CD14-positive monocyte (primary cell): Measurements from ENCODE around the gene AP2S1. TPM values are rescaled to one million over a fixed set of nuclear protein-coding genes. Genes with fewer than 3 reads are reported as not detected.

ENCODE experiments used
- DNase-seq, 3 donors: peaks; one replicate each; pipeline ENCODE4 v3.0.0-alpha.2; 2011 to 2022
- H2AFZ ChIP-seq: 2 replicates; pipeline ENCODE4 v1.6.0; 2012; ENCODE audit warnings: mild to moderate bottlenecking, low read depth, low read length, inconsistent platforms; ENCODE audit not compliant: insufficient read depth, poor library complexity, severe bottlenecking
- H3K27ac ChIP-seq, 2 donors: 1 replicate in 1 of 2; 2 replicates in 1 of 2; pipeline ENCODE4 v1.5.1; 2012 to 2013; ENCODE audit warnings: low read length in 2 of 2, control low read depth in 1 of 2, inconsistent platforms in 1 of 2, low read depth in 1 of 2, mild to moderate bottlenecking in 1 of 2
- H3K27me3 ChIP-seq, 2 donors: one replicate each; pipeline versions ENCODE4 v1.6.0 to v1.6.1; 2011 to 2013; ENCODE audit warnings: low read length in 2 of 2; ENCODE audit not compliant: control insufficient read depth in 2 of 2, insufficient read depth in 2 of 2
- H3K36me3 ChIP-seq, 2 donors: replicated peaks in 1 of 2; 1 replicate in 1 of 2; 2 replicates in 1 of 2; pipeline versions ENCODE4 v1.5.1 to v1.6.1; 2012 to 2013; ENCODE audit warnings: low read length in 2 of 2, control low read depth in 1 of 2, inconsistent platforms in 1 of 2, mild to moderate bottlenecking in 1 of 2; ENCODE audit not compliant: insufficient read depth in 2 of 2, control insufficient read depth in 1 of 2
- H3K4me1 ChIP-seq, 2 donors: 1 replicate in 1 of 2; 2 replicates in 1 of 2; pipeline versions ENCODE4 v1.5.1 to v1.6.1; 2012 to 2013; ENCODE audit warnings: low read length in 2 of 2, control low read depth in 1 of 2, inconsistent platforms in 1 of 2, mild to moderate bottlenecking in 1 of 2, moderate library complexity in 1 of 2; ENCODE audit not compliant: insufficient read depth in 2 of 2, control insufficient read depth in 1 of 2
- H3K4me2 ChIP-seq: replicated peaks from 2 replicates; pipeline ENCODE3; 2012; ENCODE audit warnings: low read length, moderate library complexity, mild to moderate bottlenecking; ENCODE audit not compliant: poor library complexity, severe bottlenecking; ENCODE audit errors: extremely low read depth
- H3K4me3 ChIP-seq, 3 experiments: fragments of 200-600 bp in 1 of 3; sonication (generic) in 1 of 3; replicated peaks in 1 of 3; 1 replicate in 2 of 3; 2 replicates in 1 of 3; pipeline ENCODE4 v1.5.1; 2011 to 2013; ENCODE audit warnings: low read length in 3 of 3, mild to moderate bottlenecking in 3 of 3, control low read depth in 2 of 3, low read depth in 2 of 3, inconsistent platforms in 1 of 3, moderate library complexity in 1 of 3
- H3K79me2 ChIP-seq: 2 replicates; pipeline ENCODE4 v1.6.0; 2012; ENCODE audit warnings: mild to moderate bottlenecking, control low read depth, inconsistent platforms, low read length, moderate library complexity; ENCODE audit not compliant: insufficient read depth
- H3K9ac ChIP-seq: 2 replicates; pipeline ENCODE4 v1.6.0; 2017; ENCODE audit warnings: low read length, mild to moderate bottlenecking; ENCODE audit not compliant: insufficient read depth, poor library complexity, severe bottlenecking
- H3K9me3 ChIP-seq, 2 donors: replicated peaks in 1 of 2; 1 replicate in 1 of 2; 2 replicates in 1 of 2; pipeline versions ENCODE4 v1.5.1 to v1.6.1; 2012 to 2013; ENCODE audit warnings: low read length in 2 of 2, control low read depth in 1 of 2; ENCODE audit not compliant: control insufficient read depth in 1 of 2, insufficient read depth in 1 of 2
- H4K20me1 ChIP-seq: 2 replicates; pipeline ENCODE4 v1.6.0; 2012; ENCODE audit warnings: mild to moderate bottlenecking, low read length, control low read depth, moderate library complexity; ENCODE audit not compliant: insufficient read depth
- H3K27ac Mint-ChIP-seq, 7 donors: one replicate each; pipeline ENCODE4 v1.8.0; 2020; ENCODE audit warnings: mild to moderate bottlenecking in 7 of 7, mixed read lengths in 7 of 7, moderate library complexity in 6 of 7, inconsistent platforms in 2 of 7
- H3K27me3 Mint-ChIP-seq, 3 donors: one replicate each; pipeline ENCODE4 v1.8.0; 2021 to 2022; ENCODE audit warnings: low read depth in 3 of 3, mild to moderate bottlenecking in 3 of 3, mixed read lengths in 3 of 3, moderate library complexity in 3 of 3, inconsistent platforms in 1 of 3
- H3K36me3 Mint-ChIP-seq, 2 donors: one replicate each; pipeline ENCODE4 v1.8.0; 2020; ENCODE audit warnings: mixed read lengths in 2 of 2, inconsistent platforms in 1 of 2, mild to moderate bottlenecking in 1 of 2
- H3K4me1 Mint-ChIP-seq: one replicate; pipeline ENCODE4 v1.8.0; 2020; ENCODE audit warnings: mild to moderate bottlenecking, mixed read lengths
- H3K4me3 Mint-ChIP-seq, 2 donors: one replicate each; pipeline ENCODE4 v1.8.0; 2020; ENCODE audit warnings: mild to moderate bottlenecking in 2 of 2, mixed read lengths in 2 of 2, moderate library complexity in 1 of 2
- H3K9me3 Mint-ChIP-seq, 7 donors: one replicate each; pipeline ENCODE4 v1.8.0; 2020 to 2022; ENCODE audit warnings: mixed read lengths in 7 of 7, mild to moderate bottlenecking in 6 of 7, moderate library complexity in 6 of 7, inconsistent platforms in 2 of 7
- CTCF ChIP-seq: fragments of 200-600 bp; IDR thresholded peaks from one replicate; pipeline ENCODE4 v1.8.0; 2022; ENCODE audit warnings: antibody characterized with exemption, mild to moderate bottlenecking
- WGBS: methylation state at CpG from one replicate; pipeline ENCODE4 v1.1.5; 2013; ENCODE audit warnings: missing lambda C conversion rate; ENCODE audit not compliant: insufficient coverage; 5-methylcytosine and 5-hydroxymethylcytosine counted together
- intact Hi-C, 2 donors: fragments of 100-400 bp; cut with micrococcal nuclease; formaldehyde crosslinking; loops; one replicate each; pipeline versions ENCODE4 v1.15.0 to v1.15.1; 2023
- polyA plus RNA-seq, 3 donors: library from polyadenylated mRNA; depleted of rRNA in 1 of 3; unstranded in 2 of 3; stranded (reverse) in 1 of 3; fragments of 300-500 nt in 2 of 3; fragments of >200 nt in 1 of 3; fragmentation: Illumina TruSeq in 2 of 3; gene quantifications; 1 replicate in 2 of 3; 2 replicates in 1 of 3; pipeline ENCODE4 v1.2.3, GENCODE V29; 2012 to 2021

Gene AP2S1
- polyA plus RNA-seq, 3 donors = 123 to 194 (median 170) TPM

GRCh38 chr19:46838160-46838559 is 12.5 kb downstream of the AP2S1 start:
- no peak overlapping the region for H3K4me3 ChIP-seq
- H3K4me2 ChIP-seq = no peak overlapping the region
- no peak overlapping the region for H3K27ac Mint-ChIP-seq
- H3K9ac ChIP-seq = no peak overlapping the region
- no peak overlapping the region for H2AFZ ChIP-seq
- peaks cover 44 to 63% of the 10 kb centered on the region in 2 donors for H3K36me3 ChIP-seq
- H3K36me3 Mint-ChIP-seq = peaks cover 47 to 58% of the 10 kb centered on the region in 2 donors
- peaks cover 5% of the 10 kb centered on the region for H3K4me1 Mint-ChIP-seq
- DNase-seq = no peak
- H3K79me2 ChIP-seq = peaks cover under 1% of the 10 kb centered on the region
- no peaks in the 10 kb centered on the region for H3K27me3 ChIP-seq
- no peak overlapping the region for H3K27ac ChIP-seq
- no peak overlapping the region for H3K4me3 Mint-ChIP-seq
- H4K20me1 ChIP-seq = peaks cover 24% of the 10 kb centered on the region
- TF ChIP-seq CTCF = no peak
- peaks cover 0 to 2% (median 0%) of the 10 kb centered on the region in 7 donors for H3K9me3 Mint-ChIP-seq
- H3K9me3 ChIP-seq = no peaks in the 10 kb centered on the region
- H3K4me1 ChIP-seq = no peaks in the 10 kb centered on the region
- 86% methylated on average over 20 of the region's 20 CpGs for WGBS
- H3K27me3 Mint-ChIP-seq = peaks cover 0 to 2% (median under 1%) of the 10 kb centered on the region in 3 donors
- intact Hi-C loops = no loop called here

- intact Hi-C loops = no loop called here
- peaks cover 1 to 5% (median 1%) of the 10 kb centered on the region in 3 donors for H3K27me3 Mint-ChIP-seq
- Histone ChIP-seq H3K4me2 (no peak overlapping the region), H2AFZ (no peak overlapping the region), H3K9me3 (no peaks in the 10 kb centered on the region), H4K20me1 (peaks cover 4% of the 10 kb centered on the region), H3K4me3 (no peak overlapping the region), H3K4me1 (peaks cover 0 to 3% of the 10 kb centered on the region in 2 donors), H3K27ac (no peak overlapping the region), H3K36me3 (peaks cover 26 to 40% of the 10 kb centered on the region in 2 donors), H3K79me2 (no peaks in the 10 kb centered on the region), H3K9ac (no peak overlapping the region), H3K27me3 (no peaks in the 10 kb centered on the region)
- H3K9me3 Mint-ChIP-seq = peaks cover 0 to 6% (median 0%) of the 10 kb centered on the region in 7 donors
- no peak for DNase-seq
- 96% methylated on average over 6 of the region's 6 CpGs for WGBS
- peaks cover 27 to 35% of the 10 kb centered on the region in 2 donors for H3K36me3 Mint-ChIP-seq
- peak overlapping the region in 1 of 7 donors; percentile 25 for H3K27ac Mint-ChIP-seq
- H3K4me1 Mint-ChIP-seq = peaks cover 1% of the 10 kb centered on the region
- no peak overlapping the region for H3K4me3 Mint-ChIP-seq
- no peak for TF ChIP-seq CTCF
Observed at GRCh38 chr19:46834984-46835383, 15.7 kb downstream of the AP2S1 start.
